ENCODE data around the gene PSMG4. TPM values are rescaled to one million over a fixed set of nuclear protein-coding genes. Genes with fewer than 3 reads are reported as not detected.

The PSMG4 gene
- polyA plus RNA-seq, 1 donor (not counting 4 experiments of a cell fraction or from before 2014, with no cell fraction given): 16.3 TPM

- DNase-seq (ENCODE audit: low read depth, low spot score) (no peak), FAIRE-seq (no peak)
- no peak overlapping the region for H3K27ac ChIP-seq (ENCODE audit: control insufficient read depth, insufficient read depth, low read length)
- no peak overlapping the region for H2AFZ ChIP-seq (ENCODE audit: control insufficient read depth, low read length)
- no peaks in the 10 kb centered on the region for H3K79me2 ChIP-seq (ENCODE audit: control insufficient read depth, insufficient read depth, low read length)
- H3K4me2 ChIP-seq (ENCODE audit: control insufficient read depth, extremely low read depth, insufficient read depth, low read depth, low read length): no peak overlapping the region
- no peaks in the 10 kb centered on the region for H3K9me1 ChIP-seq (ENCODE audit: control insufficient read depth, extremely low read depth, insufficient read depth, low read length)
- dilution Hi-C loops (cut with MboI; ENCODE audit: extremely low pct_ligation_motif_present, low sequenced_read_pairs): no loop called here
- H3K9me3 ChIP-seq (ENCODE audit: control insufficient read depth, low read depth, low read length): no peaks in the 10 kb centered on the region
- H3K36me3 ChIP-seq (ENCODE audit: control insufficient read depth in 2 of 2, extremely low read depth in 1 of 2, insufficient read depth in 2 of 2, low read length in 2 of 2): peaks cover 0 to 10% of the 10 kb centered on the region in 2 experiments
- TF ChIP-seq EZH2 (IDR thresholded peaks at IDR 0.05; ENCODE audit: low read length): no peak
- TF ChIP-seq, protein P1, sequence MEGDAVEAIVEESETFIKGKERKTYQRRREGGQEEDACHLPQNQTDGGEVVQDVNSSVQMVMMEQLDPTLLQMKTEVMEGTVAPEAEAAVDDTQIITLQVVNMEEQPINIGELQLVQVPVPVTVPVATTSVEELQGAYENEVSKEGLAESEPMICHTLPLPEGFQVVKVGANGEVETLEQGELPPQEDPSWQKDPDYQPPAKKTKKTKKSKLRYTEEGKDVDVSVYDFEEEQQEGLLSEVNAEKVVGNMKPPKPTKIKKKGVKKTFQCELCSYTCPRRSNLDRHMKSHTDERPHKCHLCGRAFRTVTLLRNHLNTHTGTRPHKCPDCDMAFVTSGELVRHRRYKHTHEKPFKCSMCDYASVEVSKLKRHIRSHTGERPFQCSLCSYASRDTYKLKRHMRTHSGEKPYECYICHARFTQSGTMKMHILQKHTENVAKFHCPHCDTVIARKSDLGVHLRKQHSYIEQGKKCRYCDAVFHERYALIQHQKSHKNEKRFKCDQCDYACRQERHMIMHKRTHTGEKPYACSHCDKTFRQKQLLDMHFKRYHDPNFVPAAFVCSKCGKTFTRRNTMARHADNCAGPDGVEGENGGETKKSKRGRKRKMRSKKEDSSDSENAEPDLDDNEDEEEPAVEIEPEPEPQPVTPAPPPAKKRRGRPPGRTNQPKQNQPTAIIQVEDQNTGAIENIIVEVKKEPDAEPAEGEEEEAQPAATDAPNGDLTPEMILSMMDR (optimal IDR thresholded peaks at IDR 0.05 in 1 of 3, IDR thresholded peaks at IDR 0.05 in 1 of 3, conservative IDR thresholded peaks at IDR 0.05 in 1 of 3; ENCODE audit: extremely low read depth in 1 of 3, insufficient read depth in 2 of 3, low read length in 3 of 3): no peak
- no peak overlapping the region for H3K4me3 ChIP-seq (ENCODE audit: control insufficient read depth in 2 of 3, extremely low read depth in 1 of 3, insufficient read depth in 2 of 3, low read depth in 1 of 3, low read length in 3 of 3)
- H4K20me1 ChIP-seq (ENCODE audit: control insufficient read depth, extremely low read depth, insufficient read depth, low read length): peaks cover 4% of the 10 kb centered on the region
- peaks cover 12% of the 10 kb centered on the region for H3K4me1 ChIP-seq (ENCODE audit: control insufficient read depth, extremely low read depth, insufficient read depth, low read length)
- no peaks in the 10 kb centered on the region for H3K27me3 ChIP-seq (ENCODE audit: control insufficient read depth, extremely low read depth, insufficient read depth, low read length)
- H3K9ac ChIP-seq (ENCODE audit: control insufficient read depth, extremely low read depth, insufficient read depth, low read length): no peak overlapping the region
These were observed 25.7 kb downstream of the PSMG4 start for GRCh38 chr6:3284436-3284876.

- Histone ChIP-seq H3K27ac (ENCODE audit: control insufficient read depth, insufficient read depth, low read length) (no peak overlapping the region), H3K4me1 (ENCODE audit: control insufficient read depth, extremely low read depth, insufficient read depth, low read length) (peaks cover 12% of the 10 kb centered on the region), H4K20me1 (ENCODE audit: control insufficient read depth, extremely low read depth, insufficient read depth, low read length) (peaks cover 4% of the 10 kb centered on the region), H3K9ac (ENCODE audit: control insufficient read depth, extremely low read depth, insufficient read depth, low read length) (no peak overlapping the region), H2AFZ (ENCODE audit: control insufficient read depth, low read length) (no peak overlapping the region), H3K36me3 (ENCODE audit: control insufficient read depth in 2 of 2, extremely low read depth in 1 of 2, insufficient read depth in 2 of 2, low read length in 2 of 2) (peaks cover 0 to 10% of the 10 kb centered on the region in 2 experiments), H3K4me3 (ENCODE audit: control insufficient read depth in 2 of 3, extremely low read depth in 1 of 3, insufficient read depth in 2 of 3, low read depth in 1 of 3, low read length in 3 of 3) (no peak overlapping the region), H3K4me2 (ENCODE audit: control insufficient read depth, extremely low read depth, insufficient read depth, low read depth, low read length) (no peak overlapping the region), H3K9me3 (ENCODE audit: control insufficient read depth, low read depth, low read length) (no peaks in the 10 kb centered on the region), H3K9me1 (ENCODE audit: control insufficient read depth, extremely low read depth, insufficient read depth, low read length) (no peaks in the 10 kb centered on the region), H3K27me3 (ENCODE audit: control insufficient read depth, extremely low read depth, insufficient read depth, low read length) (no peaks in the 10 kb centered on the region), H3K79me2 (ENCODE audit: control insufficient read depth, insufficient read depth, low read length) (no peaks in the 10 kb centered on the region)
- dilution Hi-C loops (cut with MboI; ENCODE audit: extremely low pct_ligation_motif_present, low sequenced_read_pairs): no loop called here
- DNase-seq (ENCODE audit: low read depth, low spot score): no peak
- FAIRE-seq: no peak
- TF ChIP-seq, protein P1 (optimal IDR thresholded peaks at IDR 0.05 in 1 of 3, IDR thresholded peaks at IDR 0.05 in 1 of 3, conservative IDR thresholded peaks at IDR 0.05 in 1 of 3; ENCODE audit: extremely low read depth in 1 of 3, insufficient read depth in 2 of 3, low read length in 3 of 3): no peak
- TF ChIP-seq EZH2 (IDR thresholded peaks at IDR 0.05; ENCODE audit: low read length): no peak
These were observed 26.4 kb downstream of the PSMG4 start for GRCh38 chr6:3285049-3285639.
